GM08714 (cell line): Measurements from ENCODE around the gene AFF2.

Experiments
- H3K4me3 ChIP-seq: fragments of 200-500 bp; sonication (Bioruptor generic); 2 replicates; pipeline ENCODE4 v1.5.1; 2014; ENCODE audit warnings: mild to moderate bottlenecking, low read length, inconsistent platforms
- ZNF274 ChIP-seq: IDR thresholded peaks from 2 replicates; pipeline ENCODE4 v1.6.1; 2012; ENCODE audit warnings: mild to moderate bottlenecking, low read depth, low read length

Gene AFF2

DNA sequence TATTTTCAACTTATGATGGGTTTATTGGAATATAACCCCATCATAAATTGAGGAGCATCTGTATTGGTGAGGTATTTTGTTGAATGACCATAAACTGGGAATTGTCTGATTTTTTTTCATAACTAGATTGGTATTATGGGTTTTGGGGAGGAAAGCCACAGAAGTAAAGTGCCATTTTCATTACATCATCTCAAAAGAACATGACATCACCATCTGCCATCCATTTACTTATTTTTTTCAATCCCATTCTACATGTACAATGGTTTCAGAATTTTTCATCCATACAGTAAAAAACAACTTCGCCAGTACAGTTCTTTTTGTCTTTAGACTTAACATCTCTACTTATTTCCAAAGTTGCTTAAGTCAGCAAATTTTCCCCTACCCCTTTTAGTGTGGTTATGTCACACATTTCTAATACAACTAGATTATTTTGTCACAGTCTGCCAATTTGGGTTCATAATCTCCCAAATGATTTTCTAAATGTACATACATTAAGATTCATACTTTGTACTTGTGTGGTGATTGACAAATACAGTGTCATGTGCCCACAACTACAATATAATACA lies 545.3 kb downstream of the AFF2 start:
- no peak overlapping the region for H3K4me3 ChIP-seq
- no peak for TF ChIP-seq ZNF274
